Measurements from ENCODE around the gene RRP8. TPM values are rescaled to one million over a fixed set of nuclear protein-coding genes. Genes with fewer than 3 reads are reported as not detected.
A peak's percentile ranks its signal among the peaks of the same experiment; 100 is the strongest.

Gene RRP8
- total RNA-seq, 1 experiment from 2014 or later: 10.1 TPM

DNA sequence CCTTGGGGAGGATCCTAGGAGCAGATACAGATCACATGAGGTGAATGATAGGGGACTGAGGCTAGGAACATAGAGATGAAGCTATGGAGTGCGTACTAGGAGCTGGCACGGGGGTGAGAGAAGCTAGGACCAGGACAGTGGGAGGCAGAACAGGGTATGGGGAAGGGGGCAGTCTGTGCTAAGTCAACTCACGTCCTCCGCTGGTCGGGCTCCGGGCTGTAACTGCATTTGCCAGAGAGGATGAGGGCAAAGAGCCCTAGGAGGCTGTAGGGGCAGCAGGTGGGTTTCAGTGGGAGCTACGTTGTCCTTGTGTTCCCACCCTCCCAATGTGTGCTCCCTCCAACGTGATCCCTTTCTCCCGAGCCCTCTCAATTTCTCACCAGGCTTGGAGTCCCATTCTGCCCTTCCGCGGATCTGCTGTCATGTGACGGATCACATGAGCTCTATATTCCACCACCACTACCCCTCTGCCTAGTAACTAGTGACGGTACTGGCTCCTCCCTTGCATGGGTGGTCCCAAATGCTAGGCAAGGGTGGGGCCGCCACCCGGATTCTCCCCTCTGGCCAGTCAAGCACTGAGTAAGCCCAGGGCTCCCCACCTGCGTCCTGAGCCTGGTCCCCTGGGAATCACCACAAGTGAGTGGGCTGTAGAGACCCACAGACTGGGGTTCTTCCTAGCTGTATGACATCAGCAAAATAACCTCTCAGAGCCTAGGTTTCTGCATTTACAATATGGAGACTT is 15.8 kb upstream of the RRP8 start, which contains the start of gene TPP1:
Gene TPP1 (minus strand): TSS at position 419 of the 742 bp plus-strand sequence. CDS start 22 bp downstream, at position 397.
- DNase-seq: peak; percentile 71 to 79
- Histone ChIP-seq H3K4me1 (replicated peaks; ENCODE audit: insufficient read depth) (peaks cover 4% of the 10 kb centered on the region; the same call in 1 of the 2 replicates), H3K36me3 (ENCODE audit: low read depth) (no peaks in the 10 kb centered on the region), H3K4me2 (peak within 1 kb of the TSS; percentile 96), H3K27ac (no peak within 1 kb of the TSS), H3F3A (ENCODE audit: insufficient read depth, low read depth) (no peaks in the 10 kb centered on the region), H4K20me1 (ENCODE audit: insufficient read depth) (no peaks in the 10 kb centered on the region), H3K9me2 (ENCODE audit: insufficient read depth) (no peaks in the 10 kb centered on the region), H2AFZ (peak within 1 kb of the TSS; percentile 86), H3K9me3 (ENCODE audit: insufficient read depth, low read depth) (no peaks in the 10 kb centered on the region), H3K4me3 (peak within 1 kb of the TSS; percentile 61), H3K79me2 (ENCODE audit: low read depth) (peaks cover 4% of the 10 kb centered on the region; the same call in 1 of the 2 replicates), H3K27me3 (ENCODE audit: insufficient read depth, low read depth) (no peaks in the 10 kb centered on the region)
- intact Hi-C loops (cut with micrococcal nuclease; ENCODE audit: unreplicated experiment): no loop called here
- BruUV-seq (replicated peaks): no TSS peak
- ChIA-PET CTCF (interaction anchor here (0.5 to 0.6 kb wide), 3 partner anchors 16 to 144 kb away, joined by 3 to 6 read pairs (median 4); no protein-coding TSS in a partner anchor), POLR2A (ENCODE audit: unreplicated experiment) (interaction anchor here (0.6 kb wide), 1 partner anchor 33 kb away, joined by 3 read pairs; no protein-coding TSS in a partner anchor)
- TF ChIP-seq EZH2 (IDR thresholded peaks at IDR 0.05; ENCODE audit: low read depth): no peak
- TF ChIP-seq, protein P1, sequence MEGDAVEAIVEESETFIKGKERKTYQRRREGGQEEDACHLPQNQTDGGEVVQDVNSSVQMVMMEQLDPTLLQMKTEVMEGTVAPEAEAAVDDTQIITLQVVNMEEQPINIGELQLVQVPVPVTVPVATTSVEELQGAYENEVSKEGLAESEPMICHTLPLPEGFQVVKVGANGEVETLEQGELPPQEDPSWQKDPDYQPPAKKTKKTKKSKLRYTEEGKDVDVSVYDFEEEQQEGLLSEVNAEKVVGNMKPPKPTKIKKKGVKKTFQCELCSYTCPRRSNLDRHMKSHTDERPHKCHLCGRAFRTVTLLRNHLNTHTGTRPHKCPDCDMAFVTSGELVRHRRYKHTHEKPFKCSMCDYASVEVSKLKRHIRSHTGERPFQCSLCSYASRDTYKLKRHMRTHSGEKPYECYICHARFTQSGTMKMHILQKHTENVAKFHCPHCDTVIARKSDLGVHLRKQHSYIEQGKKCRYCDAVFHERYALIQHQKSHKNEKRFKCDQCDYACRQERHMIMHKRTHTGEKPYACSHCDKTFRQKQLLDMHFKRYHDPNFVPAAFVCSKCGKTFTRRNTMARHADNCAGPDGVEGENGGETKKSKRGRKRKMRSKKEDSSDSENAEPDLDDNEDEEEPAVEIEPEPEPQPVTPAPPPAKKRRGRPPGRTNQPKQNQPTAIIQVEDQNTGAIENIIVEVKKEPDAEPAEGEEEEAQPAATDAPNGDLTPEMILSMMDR (conservative IDR thresholded peaks at IDR 0.05): no peak

GRCh38 chr11:6618117-6619003 is 14.9 kb upstream of the RRP8 start:
- H3K9me2 ChIP-seq (ENCODE audit: insufficient read depth): no peaks in the 10 kb centered on the region
- ChIA-PET POLR2A (ENCODE audit: unreplicated experiment) (interaction anchor here (0.6 kb wide), 1 partner anchor 34 kb away, joined by 3 read pairs; no protein-coding TSS in a partner anchor), CTCF (interaction anchor here (0.5 to 0.6 kb wide), 3 partner anchors 15 to 143 kb away, joined by 3 to 6 read pairs (median 4); no protein-coding TSS in a partner anchor)
- TSS peak; percentile 43 for BruUV-seq (replicated peaks)
- peak overlapping the region; percentile 96 for H3K4me2 ChIP-seq
- DNase-seq: no peak
- no peaks in the 10 kb centered on the region; the same call in 1 of the 2 replicates for H3F3A ChIP-seq (ENCODE audit: insufficient read depth, low read depth)
- H2AFZ ChIP-seq: peak overlapping the region; percentile 86
- H3K9me3 ChIP-seq (ENCODE audit: insufficient read depth, low read depth): no peaks in the 10 kb centered on the region
- intact Hi-C loops (cut with micrococcal nuclease; ENCODE audit: unreplicated experiment): no loop called here
- H4K20me1 ChIP-seq (ENCODE audit: insufficient read depth): no peaks in the 10 kb centered on the region
- H3K27ac ChIP-seq: no peak overlapping the region
- H3K4me1 ChIP-seq (replicated peaks; ENCODE audit: insufficient read depth): peaks cover 7% of the 10 kb centered on the region; the same call in 1 of the 2 replicates
- H3K36me3 ChIP-seq (ENCODE audit: low read depth): no peaks in the 10 kb centered on the region
- H3K79me2 ChIP-seq (ENCODE audit: low read depth): peaks cover 4% of the 10 kb centered on the region; the same call in 1 of the 2 replicates
- no peak for TF ChIP-seq EZH2 (IDR thresholded peaks at IDR 0.05; ENCODE audit: low read depth)
- TF ChIP-seq, protein P1 (conservative IDR thresholded peaks at IDR 0.05): no peak
- peak overlapping the region; percentile 61 for H3K4me3 ChIP-seq
- H3K27me3 ChIP-seq (ENCODE audit: insufficient read depth, low read depth): no peaks in the 10 kb centered on the region

DNA sequence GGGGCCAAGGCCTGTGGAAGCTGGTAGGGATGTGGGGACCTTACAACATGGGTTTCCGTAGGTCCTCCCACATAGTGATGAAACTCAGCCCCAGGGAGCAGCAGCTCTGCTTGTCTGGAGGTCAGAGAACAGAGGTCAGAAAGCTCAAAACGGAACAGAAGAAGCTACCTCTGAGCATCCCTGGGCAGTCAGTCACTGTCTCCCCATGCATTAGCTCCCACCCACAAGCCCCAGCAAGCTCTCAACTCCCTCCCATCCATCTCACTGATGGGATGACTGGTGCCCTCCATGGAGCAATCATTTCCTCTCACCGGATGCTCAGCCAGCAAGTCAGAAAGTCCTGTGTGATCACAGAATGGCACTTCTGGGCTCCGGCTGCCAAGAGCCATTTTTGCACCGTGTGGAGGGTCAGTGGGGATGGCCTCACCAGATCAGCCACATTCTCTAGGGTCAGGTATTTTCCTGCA is 13.9 kb upstream of the RRP8 start:
- H3K79me2 ChIP-seq (ENCODE audit: low read depth): peaks cover 4% of the 10 kb centered on the region; the same call in 1 of the 2 replicates
- intact Hi-C loops (cut with micrococcal nuclease; ENCODE audit: unreplicated experiment): no loop called here
- ChIA-PET CTCF (no interaction called here), POLR2A (ENCODE audit: unreplicated experiment) (no interaction called here)
- no peak overlapping the region for H2AFZ ChIP-seq
- H3K4me2 ChIP-seq: no peak overlapping the region
- no peaks in the 10 kb centered on the region for H3K9me3 ChIP-seq (ENCODE audit: insufficient read depth, low read depth)
- DNase-seq: no peak
- no peak overlapping the region for H3K27ac ChIP-seq
- no peak overlapping the region for H3K4me3 ChIP-seq
- no peaks in the 10 kb centered on the region for H4K20me1 ChIP-seq (ENCODE audit: insufficient read depth)
- H3F3A ChIP-seq (ENCODE audit: insufficient read depth, low read depth): peaks cover 7% of the 10 kb centered on the region; the same call in 1 of the 2 replicates
- H3K4me1 ChIP-seq (replicated peaks; ENCODE audit: insufficient read depth): peaks cover 11% of the 10 kb centered on the region; the same call in 1 of the 2 replicates
- no peaks in the 10 kb centered on the region for H3K9me2 ChIP-seq (ENCODE audit: insufficient read depth)
- TF ChIP-seq EZH2 (IDR thresholded peaks at IDR 0.05; ENCODE audit: low read depth): no peak
- TF ChIP-seq, protein P1 (conservative IDR thresholded peaks at IDR 0.05): no peak
- no peaks in the 10 kb centered on the region for H3K27me3 ChIP-seq (ENCODE audit: insufficient read depth, low read depth)
- no peaks in the 10 kb centered on the region for H3K36me3 ChIP-seq (ENCODE audit: low read depth)
- BruUV-seq (replicated peaks): no TSS peak
